Subcutaneous adipose tissue (tissue), 4 donors: ENCODE data around the gene SLC17A7. TPM values are rescaled to one million over a fixed set of nuclear protein-coding genes. Genes with fewer than 3 reads are reported as not detected.

Source experiments
- CTCF ChIP-seq: fragments of 450-650 bp; IDR thresholded peaks from one replicate; pipeline ENCODE4 v1.5.1; 2016; ENCODE audit warnings: low read depth, mild to moderate bottlenecking, control low read depth, antibody characterized with exemption, moderate library complexity
- total RNA-seq, 4 donors: library from RNA; depleted of rRNA; stranded (reverse); fragments of >200 nt; gene quantifications; one replicate each; pipeline ENCODE4 v1.1.0, GENCODE V29; 2016

Gene SLC17A7
- total RNA-seq, 4 donors from 2014 or later = 1.7 to 3.6 (median 2.8) TPM

GRCh38 chr19:49447485-49448431 lies 6.4 kb upstream of the SLC17A7 start:
- no peak for TF ChIP-seq CTCF

- TF ChIP-seq CTCF = no peak
Measured at GRCh38 chr19:49445997-49446396, 4.7 kb upstream of the SLC17A7 start.

GRCh38 chr19:49443366-49444099 lies 2.2 kb upstream of the SLC17A7 start:
- no peak for TF ChIP-seq CTCF

DNA sequence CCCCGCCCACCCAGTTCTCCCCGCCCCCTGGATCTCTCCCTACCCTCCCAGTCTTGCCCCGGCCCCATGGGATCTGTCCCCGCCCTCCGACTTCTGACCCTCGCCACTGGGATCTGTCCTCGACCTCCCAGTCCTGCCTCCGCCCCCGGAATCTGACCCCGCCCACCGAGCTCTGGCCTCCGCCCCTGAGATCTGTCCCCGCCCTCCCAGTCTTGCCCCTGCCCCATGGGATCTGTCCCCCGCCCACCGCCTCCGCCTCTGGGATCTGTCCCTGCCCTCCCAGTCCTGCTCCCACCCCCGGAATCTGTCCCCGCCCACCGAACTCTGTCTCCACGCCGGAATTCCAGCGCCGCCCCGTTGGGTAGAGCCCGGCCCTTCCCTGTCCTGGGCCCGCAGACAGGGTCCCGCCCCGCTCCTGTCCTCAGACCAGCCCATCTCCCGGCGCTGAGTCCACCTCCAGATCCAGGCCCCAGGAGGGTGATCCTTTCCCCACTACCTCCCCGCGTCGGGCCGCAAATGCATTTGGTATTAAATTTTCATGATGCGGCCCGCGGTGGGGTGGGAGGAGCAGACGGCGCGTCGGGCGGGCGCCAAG lies 1.5 kb upstream of the SLC17A7 start:
- no peak for TF ChIP-seq CTCF

DNA sequence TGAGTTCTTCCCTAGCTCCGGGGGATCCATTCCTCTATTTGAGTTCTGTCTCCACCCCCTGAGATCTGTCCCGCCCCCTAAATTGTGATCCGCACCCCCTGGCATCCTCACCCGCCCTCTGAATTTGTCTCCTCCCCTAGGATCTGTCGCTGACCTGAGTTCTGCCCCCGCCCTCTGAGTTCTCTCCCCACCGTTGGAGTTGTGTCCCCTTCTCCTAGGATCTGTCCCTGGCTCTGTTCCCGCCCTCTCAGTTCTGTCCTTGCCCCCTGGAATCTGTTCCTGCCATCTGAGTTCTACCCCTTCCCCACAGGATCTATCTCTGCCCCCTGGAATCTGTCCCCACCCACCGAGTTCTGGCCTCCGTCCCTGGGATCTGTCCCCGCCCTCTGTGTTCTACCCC lies 1.0 kb upstream of the SLC17A7 start:
- TF ChIP-seq CTCF = no peak

DNA sequence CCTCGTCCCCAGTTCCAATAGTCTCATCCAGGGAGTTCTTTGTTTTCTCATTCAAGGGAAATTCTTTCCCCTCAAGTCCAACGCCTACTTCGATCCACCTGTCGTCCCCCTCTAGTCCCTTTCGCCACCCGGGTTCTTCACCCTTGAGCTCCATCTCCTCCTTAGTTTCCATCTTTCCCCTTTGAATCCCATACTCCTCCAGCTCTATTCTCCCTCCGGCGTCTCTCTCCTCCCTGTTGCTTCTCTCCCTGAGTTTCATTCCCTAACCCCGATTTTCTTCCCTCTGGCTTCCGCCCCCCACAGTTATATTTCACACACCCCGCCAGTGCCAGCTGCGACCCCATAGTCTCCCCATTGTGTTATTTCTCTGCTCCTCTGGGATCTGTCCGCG lies 628 bp upstream of the SLC17A7 start:
- TF ChIP-seq CTCF = no peak
